SHP77 treated with DMSO at 0.1 percent for 48 hours (cell line): ENCODE measurements around the gene CES1.
"Not testable (repeated sequence)": the region's sequence is repeated elsewhere in the genome, so short reads cannot be mapped to it uniquely, and the experiment has no call there.

Source experiments
- DNase-seq: peaks from one replicate; lab custom pipeline; 2025; lab: John Stamatoyannopoulos, UW

The CES1 gene

DNA sequence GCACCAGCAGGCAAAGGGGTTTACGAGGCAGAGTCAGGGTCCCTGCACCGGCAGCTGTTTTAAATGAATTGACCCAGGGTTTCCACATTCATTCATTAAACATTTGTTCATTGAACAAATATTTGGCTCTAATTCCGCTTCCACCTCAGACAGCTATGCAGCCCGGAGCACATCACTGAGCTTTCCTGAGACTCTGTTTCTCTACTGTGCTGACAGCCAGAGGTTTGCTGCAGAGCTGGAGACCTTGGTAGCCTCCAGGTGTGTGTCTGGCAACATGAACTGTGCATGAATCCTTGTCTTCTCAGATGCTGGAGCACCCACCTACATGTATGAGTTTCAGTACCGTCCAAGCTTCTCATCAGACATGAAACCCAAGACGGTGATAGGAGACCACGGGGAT is 42.7 kb downstream of the CES1 start:
- DNase-seq, result not testable (repeated sequence)

DNA sequence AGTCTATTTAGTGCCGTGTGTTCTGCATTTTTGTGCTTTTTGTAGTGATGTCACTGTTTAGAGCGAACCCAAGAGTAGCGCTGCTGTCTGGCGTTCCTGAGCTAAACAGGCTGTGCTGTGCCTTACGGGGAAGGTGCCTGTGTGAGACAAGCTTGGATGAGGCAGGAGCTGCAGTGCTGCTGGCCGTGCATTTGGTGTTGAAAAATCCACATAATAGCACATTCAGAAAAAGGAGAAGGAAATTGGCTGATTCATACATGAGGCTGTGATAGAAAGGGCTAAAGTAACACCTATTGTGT is 50.2 kb downstream of the CES1 start:
- not testable (repeated sequence) for DNase-seq

DNA sequence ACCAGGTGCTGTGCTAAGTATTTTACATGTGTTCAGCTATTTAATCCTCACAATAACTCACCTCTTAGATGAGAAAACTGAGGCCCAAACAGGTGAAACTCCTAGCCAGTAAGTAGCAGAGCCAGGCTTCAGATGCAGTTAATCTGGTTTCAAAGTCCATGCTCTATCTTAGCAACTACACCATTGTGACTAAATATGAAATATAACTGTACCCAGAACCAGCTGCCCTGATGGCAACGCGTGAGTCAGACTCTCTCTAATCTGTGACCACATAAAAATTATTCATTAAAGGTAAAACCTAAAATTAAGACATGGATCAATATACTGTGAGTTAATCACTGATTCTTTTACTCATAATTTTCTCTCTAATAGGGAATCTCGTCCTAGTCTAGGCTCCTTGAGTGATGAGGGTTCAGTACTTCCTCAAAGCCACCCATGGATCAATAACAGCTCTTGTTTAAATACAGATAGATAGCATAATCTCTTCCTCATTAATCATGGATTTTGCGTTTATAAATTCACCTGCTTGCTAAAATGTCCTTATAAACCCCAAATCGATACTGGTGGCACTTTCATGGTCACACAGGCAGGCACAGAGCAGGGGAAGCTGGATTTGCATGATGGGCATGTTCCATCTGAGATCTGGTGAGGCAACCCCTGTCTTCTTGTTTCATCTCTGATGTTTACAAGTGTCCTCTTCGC is 50.7 kb downstream of the CES1 start:
- not testable (repeated sequence) for DNase-seq

DNA sequence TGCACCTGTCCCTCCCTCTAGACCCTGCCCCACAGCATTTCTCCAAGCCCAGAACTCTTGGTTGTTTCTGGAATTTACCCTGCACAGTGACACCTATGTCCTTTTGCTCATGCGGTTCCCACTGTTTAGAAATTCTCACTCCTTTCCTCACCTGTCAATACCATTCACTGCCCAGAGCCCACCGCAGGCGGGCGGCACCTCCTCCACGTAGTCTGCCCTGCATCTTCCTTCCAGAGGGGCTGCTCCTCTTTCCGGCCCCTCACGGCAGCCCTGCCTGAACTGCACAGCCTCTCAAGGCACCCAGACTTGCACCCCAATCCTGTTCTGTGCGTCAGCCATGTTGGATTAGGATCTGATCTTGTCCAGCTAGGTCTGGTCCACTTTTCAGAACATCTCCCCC is 51.4 kb downstream of the CES1 start:
- not testable (repeated sequence) for DNase-seq

DNA sequence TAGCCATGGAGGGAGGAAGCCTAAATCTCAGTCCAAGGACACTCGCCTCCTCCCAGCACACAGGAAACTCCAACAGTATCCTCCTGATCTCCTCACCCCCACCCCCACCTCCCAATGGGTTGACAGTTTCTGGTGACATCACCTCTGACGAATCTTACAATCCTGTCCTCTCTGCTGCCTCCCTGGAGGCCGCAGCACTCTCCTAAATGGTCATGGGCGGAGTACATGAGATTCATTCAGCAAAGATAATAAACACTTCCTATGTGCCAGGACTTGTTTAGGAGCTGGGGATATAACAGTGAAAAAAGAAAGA is 52.8 kb downstream of the CES1 start:
- not testable (repeated sequence) for DNase-seq

DNA sequence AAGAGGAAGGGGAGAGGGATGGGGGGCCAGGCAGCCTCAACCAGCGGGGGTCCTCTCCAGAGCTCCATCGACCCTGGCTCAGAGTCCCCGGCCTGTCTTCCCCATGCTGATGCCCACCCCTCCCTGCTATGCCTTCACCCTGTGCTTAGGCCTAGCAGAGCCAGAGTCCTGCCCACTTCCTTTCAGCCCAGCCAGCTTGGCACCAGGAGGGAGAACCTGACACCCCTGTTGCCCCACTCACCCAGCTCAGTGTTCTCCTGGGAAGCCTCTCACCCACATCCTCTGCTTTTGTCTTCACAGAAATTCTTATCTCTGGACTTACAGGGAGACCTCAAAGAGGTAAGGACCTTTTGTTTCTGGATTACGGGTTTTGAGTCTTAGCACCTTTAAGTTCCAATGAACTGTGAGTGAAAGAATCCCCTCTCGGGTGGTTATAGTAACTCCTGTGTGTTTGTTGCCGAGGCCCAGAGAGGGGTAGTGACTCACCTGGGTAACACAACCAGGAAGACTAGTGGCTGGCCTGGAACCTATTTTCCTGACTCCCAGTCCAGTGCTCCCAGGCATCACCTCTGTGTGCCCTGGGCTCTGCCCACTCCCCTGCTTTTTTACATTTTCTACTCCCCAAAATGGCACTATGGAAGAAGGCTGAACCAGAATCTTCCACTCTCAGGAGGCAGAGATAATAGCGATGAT is 53.3 kb downstream of the CES1 start:
- DNase-seq, result no peak

DNA sequence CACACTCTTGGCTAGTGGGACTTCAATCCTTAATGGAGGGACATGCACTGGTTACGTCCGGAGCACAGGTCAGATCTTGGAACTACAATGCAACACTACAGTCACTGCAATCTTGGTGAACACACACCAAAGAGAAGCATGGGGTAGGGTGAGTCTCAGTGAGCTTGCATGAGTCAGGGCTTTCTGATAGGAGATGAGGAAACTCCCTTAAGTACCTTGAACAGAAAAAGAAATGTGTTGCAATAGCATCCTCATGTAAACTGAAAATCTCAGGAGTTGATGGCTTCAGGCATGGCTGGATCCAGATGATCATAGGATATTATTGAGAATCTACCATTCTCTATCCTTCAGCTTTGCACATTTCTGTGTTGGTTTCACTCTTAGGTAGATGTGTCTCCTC is 54.1 kb downstream of the CES1 start:
- no peak for DNase-seq

DNA sequence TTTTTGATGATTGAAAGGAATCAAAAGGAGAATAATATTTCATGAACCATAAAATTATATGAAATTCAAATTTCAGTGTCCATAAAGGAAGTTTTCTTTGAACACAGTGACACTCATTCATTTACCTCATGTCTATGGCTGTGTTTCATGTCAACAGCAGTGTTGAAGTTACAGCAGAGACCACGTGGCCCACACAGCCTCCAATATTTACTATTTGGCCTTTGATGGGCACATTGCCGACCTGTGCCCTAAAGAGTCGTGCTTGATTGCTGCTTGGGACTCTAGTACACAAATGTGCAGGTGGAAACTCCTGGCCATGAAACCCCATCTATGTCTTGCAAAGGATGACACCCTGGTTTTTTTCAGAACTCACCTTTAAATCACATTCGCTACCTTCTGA is 57.0 kb downstream of the CES1 start:
- no peak for DNase-seq

DNA sequence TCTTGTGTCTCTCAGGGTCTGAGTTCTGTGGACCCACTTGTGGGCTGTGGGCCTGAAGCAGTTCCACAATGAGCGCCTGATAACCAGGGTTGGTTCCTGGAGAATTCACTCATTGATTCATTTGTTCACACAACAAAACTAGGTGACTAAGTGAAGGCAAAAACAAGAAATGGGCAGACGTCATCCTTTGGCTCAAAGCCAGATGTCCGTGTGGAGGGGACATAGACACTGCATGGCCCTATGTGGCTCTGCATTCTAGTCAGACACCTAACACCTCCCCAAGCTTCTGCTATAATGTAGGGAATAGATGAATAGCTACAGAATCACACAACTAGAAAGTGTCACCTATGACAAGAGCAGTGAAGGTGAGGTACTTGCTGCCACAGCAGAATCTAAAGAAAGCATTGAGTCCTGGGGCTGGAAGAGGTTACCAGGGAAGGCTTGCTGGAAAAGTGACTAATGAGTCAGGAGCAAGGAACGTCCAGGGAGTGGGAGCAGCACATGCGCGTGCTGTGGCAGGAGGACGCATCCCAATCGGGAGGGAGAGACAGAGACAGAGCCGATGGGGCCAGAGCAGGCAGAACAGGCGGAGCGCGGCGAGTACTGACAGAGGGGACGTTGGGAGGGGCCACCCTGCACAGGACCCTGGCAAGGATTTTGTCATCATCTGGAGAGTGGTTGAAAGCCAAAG is 58.9 kb downstream of the CES1 start:
- no peak for DNase-seq

DNA sequence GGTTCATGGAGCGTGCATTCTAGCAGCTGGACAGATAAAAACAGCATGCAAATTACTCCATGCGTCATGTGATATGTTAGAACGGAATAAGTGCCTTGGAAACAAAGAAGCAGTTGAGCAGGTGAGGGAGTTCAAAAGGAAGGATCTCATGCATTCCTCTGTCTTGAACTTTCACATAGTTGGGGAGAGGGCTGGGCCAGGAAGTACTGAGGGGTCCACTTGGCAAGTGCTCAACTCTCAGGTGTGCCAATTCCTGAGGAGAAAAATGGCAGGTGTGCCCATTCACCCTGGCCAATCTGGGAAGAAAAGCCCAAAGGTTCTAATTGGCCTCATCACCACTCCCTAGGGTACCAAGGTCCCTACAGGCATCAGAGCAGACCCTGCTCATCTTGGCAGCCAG is 67.7 kb downstream of the CES1 start:
- DNase-seq, result no peak

DNA sequence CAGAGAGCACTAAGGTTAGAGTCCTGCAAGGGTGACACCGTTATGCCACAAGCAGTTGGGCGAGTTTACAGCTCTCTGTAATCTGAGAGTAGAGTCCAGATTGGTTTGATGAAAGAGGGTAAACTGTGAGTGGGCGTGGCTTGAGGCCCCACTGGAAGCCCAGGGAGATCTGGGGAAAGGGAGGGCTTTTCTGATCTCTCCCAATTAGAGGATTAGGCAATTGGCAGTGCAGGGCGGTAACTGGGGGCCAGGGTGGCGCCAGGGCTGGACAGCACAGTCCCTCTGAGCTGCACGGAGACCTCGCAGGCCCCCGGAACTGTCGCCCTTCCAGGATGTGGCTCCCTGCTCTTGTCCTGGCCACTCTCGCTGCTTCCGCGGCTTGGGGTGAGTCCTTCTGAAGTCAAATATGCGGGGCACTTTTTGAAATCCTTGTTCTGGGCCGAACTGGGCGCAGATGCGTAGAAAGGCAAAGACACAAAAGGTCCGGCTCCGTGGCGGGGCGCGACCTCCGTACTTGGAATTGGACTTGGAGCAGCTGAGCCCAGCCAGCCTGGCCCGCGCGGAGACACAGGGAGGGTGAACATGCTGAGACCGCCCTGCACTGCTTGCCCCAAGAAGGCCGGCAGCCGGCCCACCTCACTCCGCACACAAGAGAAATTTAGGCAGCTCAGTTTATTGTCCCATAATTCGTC is 72.4 kb downstream of the CES1 start:
- no peak for DNase-seq

DNA sequence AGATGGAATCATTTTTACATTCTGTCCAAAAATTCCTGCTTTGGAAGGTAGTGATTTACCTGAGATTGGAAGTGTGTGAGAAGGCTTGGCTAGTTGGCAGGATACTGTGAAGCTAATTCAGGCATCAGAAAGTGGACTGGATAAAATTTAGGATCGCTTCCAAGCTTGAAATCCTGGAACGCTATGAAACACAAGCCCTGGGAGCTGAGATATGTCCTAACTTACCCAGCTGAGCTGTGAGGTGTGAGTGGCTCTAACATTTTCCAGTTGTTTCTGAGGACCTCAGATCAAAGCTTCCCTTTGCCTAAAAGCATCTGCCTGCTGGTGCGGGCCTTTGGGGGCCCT is 73.0 kb downstream of the CES1 start:
- not testable (repeated sequence) for DNase-seq

DNA sequence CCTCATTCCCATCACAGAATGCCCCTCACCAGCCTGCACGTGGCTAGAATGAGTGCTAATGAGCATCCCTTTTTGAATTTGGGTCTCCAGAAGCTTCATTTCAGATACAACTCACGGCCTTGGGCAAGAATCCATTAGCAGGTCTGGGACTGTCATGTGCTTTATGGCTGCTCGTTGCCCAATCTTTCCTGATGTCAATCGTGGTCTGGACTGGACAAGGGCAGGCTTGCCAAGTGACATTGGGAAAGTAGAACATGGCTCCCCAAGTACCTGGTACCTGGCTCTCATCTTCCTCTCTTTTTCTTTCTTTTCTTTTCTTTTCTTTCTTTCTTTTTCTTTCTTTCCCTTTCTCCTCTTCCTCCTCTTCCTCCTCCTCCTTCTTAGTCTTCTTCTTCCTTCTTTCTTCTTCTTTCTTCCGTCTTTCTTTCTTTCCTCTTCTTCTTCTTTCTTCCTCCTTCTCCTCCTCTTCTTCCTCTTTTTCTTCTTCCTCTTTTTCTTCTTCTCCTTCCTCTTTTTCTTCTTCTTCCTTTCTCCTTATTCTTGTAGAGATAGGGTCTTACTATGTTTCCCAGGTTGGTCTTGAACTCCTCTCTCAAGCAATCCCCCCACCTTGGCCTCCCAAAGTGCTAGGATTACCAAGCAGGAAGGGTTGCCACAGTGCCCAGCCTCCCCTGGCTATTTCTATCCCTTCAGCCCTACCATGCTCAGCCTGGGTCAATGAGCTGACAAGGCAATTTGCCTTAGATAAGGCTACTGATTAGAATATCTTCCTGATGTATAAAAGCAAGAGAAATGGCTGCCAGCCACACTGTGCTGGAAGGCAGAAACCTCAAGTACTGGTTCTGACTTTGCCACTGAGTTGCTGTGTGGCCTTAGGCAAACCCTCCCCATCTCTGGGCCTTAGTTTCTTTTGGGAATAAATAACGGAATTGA is 75.0 kb downstream of the CES1 start:
- not testable (repeated sequence) for DNase-seq

DNA sequence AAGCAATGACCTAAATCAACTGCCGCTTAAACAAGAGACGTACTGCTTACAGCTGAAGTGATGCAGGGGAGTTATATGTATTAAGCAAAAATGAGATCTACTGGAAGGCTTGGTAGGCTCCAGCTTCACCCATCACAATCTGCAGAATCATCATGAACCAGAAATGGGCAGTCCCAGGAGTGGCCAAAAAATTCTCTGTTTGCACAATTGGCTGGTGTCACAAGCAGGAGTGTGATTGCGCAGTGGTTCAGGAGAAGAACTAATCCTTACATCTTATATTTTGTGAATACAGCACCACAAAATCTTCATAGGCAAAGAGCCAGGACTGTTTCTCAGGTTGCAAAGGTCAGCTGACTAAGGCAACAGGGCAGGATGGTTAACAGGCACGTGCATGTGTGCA is 75.9 kb downstream of the CES1 start:
- no peak for DNase-seq

DNA sequence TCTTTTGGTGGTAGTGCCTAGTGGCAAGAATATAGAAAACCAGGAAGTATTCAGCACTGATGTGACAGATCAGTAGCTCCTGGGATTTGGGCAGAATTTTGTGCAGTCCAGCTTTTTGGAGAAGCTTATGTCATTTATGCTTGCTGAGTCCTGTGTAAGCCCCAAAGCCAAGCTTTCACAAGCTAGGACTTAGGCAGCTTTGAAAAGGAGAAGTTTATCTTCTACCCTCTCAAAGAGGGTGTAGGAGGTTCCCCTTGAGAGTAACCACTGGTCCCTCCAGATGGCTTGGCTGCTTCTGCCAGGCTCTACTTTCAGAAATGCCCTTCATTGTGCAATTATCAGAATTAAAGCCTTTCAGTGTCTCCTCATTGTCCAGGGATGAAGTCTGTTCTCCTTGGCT is 78.8 kb downstream of the CES1 start:
- DNase-seq, result no peak

DNA sequence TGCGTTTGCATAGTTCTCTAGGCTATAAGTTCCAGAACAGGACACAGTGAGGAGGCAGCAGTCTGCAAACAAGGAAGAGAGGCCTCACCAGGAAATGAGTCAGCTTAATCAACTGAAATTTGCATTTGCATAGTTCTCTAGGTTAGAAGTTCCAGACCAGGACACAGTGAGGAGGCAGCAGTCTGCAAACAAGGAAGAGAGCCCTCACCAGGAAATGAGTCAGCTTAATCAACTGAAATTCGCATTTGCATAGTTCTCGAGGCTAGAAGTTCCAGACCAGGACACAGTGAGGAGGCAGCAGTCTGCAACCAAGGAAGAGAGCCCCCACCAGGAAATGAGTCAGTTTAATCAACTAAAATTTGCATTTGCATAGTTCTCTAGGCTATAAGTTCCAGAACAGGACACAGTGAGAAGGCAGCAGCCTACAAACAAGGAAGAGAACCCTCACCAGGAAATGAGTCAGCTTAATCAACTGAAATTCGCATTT is 79.7 kb downstream of the CES1 start:
- DNase-seq, result not testable (repeated sequence)
